ENCODE data around the gene HIVEP3.

The HIVEP3 gene

DNA sequence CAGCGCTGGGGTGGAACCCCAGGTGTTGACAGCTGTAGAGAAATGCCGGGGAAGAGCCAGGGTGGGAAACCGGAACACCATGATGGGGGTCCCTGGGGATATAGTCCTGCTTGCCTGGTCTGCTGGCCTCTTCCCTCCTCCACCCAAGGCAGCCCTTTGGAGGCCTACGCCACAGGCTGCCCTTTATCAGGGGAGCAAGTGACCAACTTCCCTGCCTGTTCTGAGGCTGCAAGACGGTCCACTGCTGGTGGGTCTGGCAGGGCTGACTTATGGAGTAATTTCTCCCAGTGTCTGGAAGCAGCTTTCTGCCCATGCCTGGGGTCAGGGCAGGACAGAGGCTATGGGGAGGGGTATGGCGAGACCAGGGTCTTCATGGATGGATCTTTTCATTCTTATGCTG lies 383.4 kb downstream of the HIVEP3 start:
- H3K4me3 ChIP-seq (ENCODE audit: low read depth, low read length) = no peak overlapping the region
- no peak overlapping the region for H3K27ac ChIP-seq
- no peaks in the 10 kb centered on the region for H3K27me3 ChIP-seq (ENCODE audit: control insufficient read depth, insufficient read depth, low read length)
- H2AFZ ChIP-seq = no peak overlapping the region
- H3K9ac ChIP-seq = no peak overlapping the region
- no peaks in the 10 kb centered on the region for H3K4me1 ChIP-seq
- no peak overlapping the region for H3K4me2 ChIP-seq (ENCODE audit: low read length)
- no peaks in the 10 kb centered on the region for H3K79me2 ChIP-seq
- no peaks in the 10 kb centered on the region for H3K36me3 ChIP-seq (ENCODE audit: control insufficient read depth, insufficient read depth, low read length)
- H3K9me3 ChIP-seq (ENCODE audit: control insufficient read depth, low read length) = no peaks in the 10 kb centered on the region
- TF ChIP-seq, protein P1, sequence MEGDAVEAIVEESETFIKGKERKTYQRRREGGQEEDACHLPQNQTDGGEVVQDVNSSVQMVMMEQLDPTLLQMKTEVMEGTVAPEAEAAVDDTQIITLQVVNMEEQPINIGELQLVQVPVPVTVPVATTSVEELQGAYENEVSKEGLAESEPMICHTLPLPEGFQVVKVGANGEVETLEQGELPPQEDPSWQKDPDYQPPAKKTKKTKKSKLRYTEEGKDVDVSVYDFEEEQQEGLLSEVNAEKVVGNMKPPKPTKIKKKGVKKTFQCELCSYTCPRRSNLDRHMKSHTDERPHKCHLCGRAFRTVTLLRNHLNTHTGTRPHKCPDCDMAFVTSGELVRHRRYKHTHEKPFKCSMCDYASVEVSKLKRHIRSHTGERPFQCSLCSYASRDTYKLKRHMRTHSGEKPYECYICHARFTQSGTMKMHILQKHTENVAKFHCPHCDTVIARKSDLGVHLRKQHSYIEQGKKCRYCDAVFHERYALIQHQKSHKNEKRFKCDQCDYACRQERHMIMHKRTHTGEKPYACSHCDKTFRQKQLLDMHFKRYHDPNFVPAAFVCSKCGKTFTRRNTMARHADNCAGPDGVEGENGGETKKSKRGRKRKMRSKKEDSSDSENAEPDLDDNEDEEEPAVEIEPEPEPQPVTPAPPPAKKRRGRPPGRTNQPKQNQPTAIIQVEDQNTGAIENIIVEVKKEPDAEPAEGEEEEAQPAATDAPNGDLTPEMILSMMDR (IDR thresholded peaks at IDR 0.05) = no peak

DNA sequence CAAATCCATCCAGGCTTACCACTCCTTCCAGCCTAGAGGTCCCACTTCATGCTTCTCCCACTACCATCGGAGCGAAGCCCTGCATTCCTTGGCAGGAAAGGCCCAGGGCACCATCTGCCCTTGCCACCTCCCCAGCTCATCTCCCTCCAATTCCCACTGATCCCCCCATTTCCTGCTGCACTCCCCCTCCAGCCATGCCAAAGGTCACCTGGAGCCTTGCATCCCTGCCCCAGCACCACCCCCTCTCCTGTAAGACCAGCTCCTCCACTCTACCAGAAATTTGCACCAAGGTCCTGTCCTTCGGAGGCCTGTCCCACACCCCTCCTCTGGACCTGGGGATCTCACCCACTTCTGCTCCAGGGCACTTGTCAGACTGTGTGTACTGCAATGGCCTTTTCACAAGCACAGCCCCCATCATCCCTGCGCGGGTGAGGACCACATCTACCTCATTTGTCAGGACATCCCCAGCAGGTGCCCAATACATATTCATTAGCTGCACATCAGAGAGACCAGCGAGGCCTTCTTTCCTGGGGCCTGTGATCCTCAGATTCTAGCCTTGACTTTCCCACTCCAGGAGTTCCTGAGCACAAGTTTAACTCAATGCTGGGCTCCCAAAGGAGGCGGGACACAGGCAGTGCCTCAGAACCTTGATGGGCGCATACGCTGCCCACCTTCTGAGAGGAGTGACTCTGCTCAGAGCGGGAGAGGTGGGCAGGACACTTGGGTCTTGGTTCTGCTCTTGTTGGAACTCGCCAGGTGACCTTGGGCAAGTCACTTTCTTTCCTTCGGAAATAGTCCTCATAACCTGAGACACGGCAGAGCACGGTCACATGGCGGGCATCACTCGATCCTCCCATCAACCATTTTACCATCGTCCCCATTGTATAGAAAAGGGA lies 384.3 kb downstream of the HIVEP3 start:
- H3K4me2 ChIP-seq (ENCODE audit: low read length) = no peak overlapping the region
- no peak overlapping the region for H3K4me3 ChIP-seq (ENCODE audit: low read depth, low read length)
- no peak overlapping the region for H3K9ac ChIP-seq
- no peaks in the 10 kb centered on the region for H3K36me3 ChIP-seq (ENCODE audit: control insufficient read depth, insufficient read depth, low read length)
- H2AFZ ChIP-seq = no peak overlapping the region
- H3K27ac ChIP-seq = no peak overlapping the region
- H3K27me3 ChIP-seq (ENCODE audit: control insufficient read depth, insufficient read depth, low read length) = no peaks in the 10 kb centered on the region
- TF ChIP-seq, protein P1 (IDR thresholded peaks at IDR 0.05) = no peak
- no peaks in the 10 kb centered on the region for H3K4me1 ChIP-seq
- H3K79me2 ChIP-seq = no peaks in the 10 kb centered on the region
- H3K9me3 ChIP-seq (ENCODE audit: control insufficient read depth, low read length) = no peaks in the 10 kb centered on the region

DNA sequence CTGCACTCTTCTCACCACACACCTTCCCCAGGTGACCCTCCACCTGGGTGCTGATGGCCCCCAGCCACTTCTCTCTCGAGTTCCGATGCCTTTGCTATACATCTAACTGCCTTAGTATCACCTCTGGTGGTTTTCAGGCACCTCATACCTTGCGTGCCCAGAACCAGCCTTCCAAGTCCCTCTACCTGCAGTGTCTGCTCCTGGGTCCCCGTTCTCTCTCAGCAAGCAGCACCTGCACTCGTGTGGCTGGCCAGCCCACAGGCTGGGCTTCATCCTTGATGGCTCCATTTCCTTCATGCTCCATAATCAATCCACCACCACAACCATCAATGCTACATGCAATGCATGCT lies 385.0 kb downstream of the HIVEP3 start:
- no peaks in the 10 kb centered on the region for H3K27me3 ChIP-seq (ENCODE audit: control insufficient read depth, insufficient read depth, low read length)
- H3K4me2 ChIP-seq (ENCODE audit: low read length) = no peak overlapping the region
- TF ChIP-seq, protein P1 (IDR thresholded peaks at IDR 0.05) = no peak
- H3K9me3 ChIP-seq (ENCODE audit: control insufficient read depth, low read length) = no peaks in the 10 kb centered on the region
- H2AFZ ChIP-seq = no peak overlapping the region
- H3K79me2 ChIP-seq = no peaks in the 10 kb centered on the region
- no peaks in the 10 kb centered on the region for H3K36me3 ChIP-seq (ENCODE audit: control insufficient read depth, insufficient read depth, low read length)
- no peaks in the 10 kb centered on the region for H3K4me1 ChIP-seq
- H3K9ac ChIP-seq = no peak overlapping the region
- H3K27ac ChIP-seq = no peak overlapping the region
- no peak overlapping the region for H3K4me3 ChIP-seq (ENCODE audit: low read depth, low read length)

DNA sequence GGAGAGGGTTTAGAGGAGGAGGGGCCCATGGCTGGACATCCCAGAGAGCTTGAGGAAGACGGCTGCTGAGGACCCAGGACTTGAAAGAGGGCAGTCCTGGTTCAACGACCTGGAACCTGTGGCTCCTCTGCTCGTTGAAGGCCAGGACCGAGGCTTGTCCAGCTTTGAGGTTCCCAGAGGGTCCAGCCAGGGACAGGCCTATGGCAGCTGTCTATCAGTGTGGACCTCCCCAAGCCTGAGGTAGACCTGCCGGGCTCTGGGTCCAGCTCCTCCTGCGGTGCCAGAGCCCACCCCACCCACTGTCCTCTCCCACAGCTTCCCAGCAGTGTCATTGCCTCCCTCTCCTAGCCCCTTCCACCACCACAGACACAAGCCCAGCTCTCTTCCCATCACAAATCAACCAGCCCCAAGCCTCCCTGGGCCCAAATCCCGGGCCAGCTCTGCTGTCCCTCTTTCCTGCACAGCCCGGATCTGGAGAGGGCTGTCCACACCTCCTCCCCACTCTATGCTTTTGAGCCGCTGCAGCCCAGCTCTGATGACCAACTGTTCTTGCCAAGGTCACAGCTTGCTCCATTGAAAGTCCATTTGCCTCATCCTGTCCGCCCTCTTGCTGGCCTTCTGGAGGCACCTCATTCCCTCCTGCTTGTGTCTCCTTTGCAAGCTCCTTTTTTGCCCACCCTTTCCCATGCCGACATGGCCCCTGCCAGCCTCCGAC lies 385.5 kb downstream of the HIVEP3 start:
- no peak overlapping the region for H3K9ac ChIP-seq
- H3K4me1 ChIP-seq = no peaks in the 10 kb centered on the region
- H3K4me3 ChIP-seq (ENCODE audit: low read depth, low read length) = no peak overlapping the region
- no peak overlapping the region for H2AFZ ChIP-seq
- TF ChIP-seq, protein P1 (IDR thresholded peaks at IDR 0.05) = no peak
- no peaks in the 10 kb centered on the region for H3K27me3 ChIP-seq (ENCODE audit: control insufficient read depth, insufficient read depth, low read length)
- H3K4me2 ChIP-seq (ENCODE audit: low read length) = no peak overlapping the region
- no peaks in the 10 kb centered on the region for H3K36me3 ChIP-seq (ENCODE audit: control insufficient read depth, insufficient read depth, low read length)
- H3K9me3 ChIP-seq (ENCODE audit: control insufficient read depth, low read length) = no peaks in the 10 kb centered on the region
- no peaks in the 10 kb centered on the region for H3K79me2 ChIP-seq
- H3K27ac ChIP-seq = no peak overlapping the region

All from parathyroid adenoma (tissue), 2 donors.